Right ventricle myocardium superior (tissue), 1 donor: ENCODE data around the gene PRKCE. TPM values are rescaled to one million over a fixed set of nuclear protein-coding genes. Genes with fewer than 3 reads are reported as not detected.
"Not testable (repeated sequence)": the region's sequence is repeated elsewhere in the genome, so short reads cannot be mapped to it uniquely, and the experiment has no call there.

ENCODE experiments used
- ATAC-seq: fragments of 200-7000 bp; cut with Tn5 transposase; one replicate; pipeline ENCODE4 v1.9.1; 2020; ENCODE audit warnings: mild to moderate bottlenecking; ENCODE audit not compliant: poor library complexity
- DNase-seq: peaks from one replicate; pipeline ENCODE4 v3.0.0-alpha.2; 2020
- intact Hi-C: fragments of 100-400 bp; cut with DNase I; formaldehyde crosslinking; loops from one replicate; pipeline ENCODE4 v1.11.2; 2022
- total RNA-seq: library from RNA; stranded (reverse); fragmentation: NEBNext Ultra II Directional; extraction: Animal tissue kit (Norgen Biotek cat#: 25700); gene quantifications from one replicate; pipeline ENCODE4 v1.2.1, GENCODE V29; 2021
- donor health status: DM: no; HTN: yes; CAD: no; lungs with severe emphysema.

PRKCE gene
- total RNA-seq, 1 donor from 2014 or later = 12.5 TPM

- intact Hi-C loops = no loop called here
- DNase-seq (no peak), ATAC-seq (no peak)
Observed at GRCh38 chr2:46194856-46195255, 543.4 kb downstream of the PRKCE start.

- intact Hi-C loops = no loop called here
- ATAC-seq = no peak
- DNase-seq = no peak
Observed at GRCh38 chr2:46195819-46196218, 544.3 kb downstream of the PRKCE start.

GRCh38 chr2:46196871-46197462 is 545.5 kb downstream of the PRKCE start:
- ATAC-seq (no peak), DNase-seq (no peak)
- intact Hi-C loops = no loop called here

- DNase-seq (no peak), ATAC-seq (no peak)
- intact Hi-C loops = no loop called here
Observed at GRCh38 chr2:46197672-46198071, 546.2 kb downstream of the PRKCE start.

- no peak for DNase-seq
- ATAC-seq = no peak
- intact Hi-C loops = no loop called here
Observed at GRCh38 chr2:46198164-46198883, 546.8 kb downstream of the PRKCE start.

GRCh38 chr2:46198966-46199365 is 547.5 kb downstream of the PRKCE start:
- ATAC-seq (peak; percentile 47), DNase-seq (no peak)
- intact Hi-C loops = no loop called here

GRCh38 chr2:46200100-46200690 is 548.7 kb downstream of the PRKCE start:
- intact Hi-C loops = no loop called here
- ATAC-seq (no peak), DNase-seq (no peak)

- ATAC-seq = no peak
- intact Hi-C loops = no loop called here
- DNase-seq = no peak
Observed at GRCh38 chr2:46200861-46201605, 549.6 kb downstream of the PRKCE start.

GRCh38 chr2:46202453-46202852 is 551.0 kb downstream of the PRKCE start:
- intact Hi-C loops = no loop called here
- DNase-seq (no peak), ATAC-seq (no peak)

- no peak for DNase-seq
- intact Hi-C loops = no loop called here
- ATAC-seq = no peak
Observed at GRCh38 chr2:46202987-46203386, 551.5 kb downstream of the PRKCE start.

- ATAC-seq, intact Hi-C loops, DNase-seq: not testable (repeated sequence)
Observed at GRCh38 chr2:46203636-46204035, 552.2 kb downstream of the PRKCE start.

GRCh38 chr2:46207591-46207990 is 556.1 kb downstream of the PRKCE start:
- DNase-seq = no peak
- ATAC-seq = no peak
- intact Hi-C loops = no loop called here

- intact Hi-C loops = no loop called here
- no peak for ATAC-seq
- no peak for DNase-seq
Observed at GRCh38 chr2:46208766-46209165, 557.3 kb downstream of the PRKCE start.

- ATAC-seq = no peak
- no peak for DNase-seq
- intact Hi-C loops = no loop called here
Observed at GRCh38 chr2:46210063-46210462, 558.6 kb downstream of the PRKCE start.

GRCh38 chr2:46211461-46211860 is 560.0 kb downstream of the PRKCE start:
- intact Hi-C loops = no loop called here

GRCh38 chr2:46213906-46214305 is 562.4 kb downstream of the PRKCE start:
- no peak for DNase-seq
- no peak for ATAC-seq
- intact Hi-C loops = no loop called here

More at GRCh38 chr2:46211461-46211860, 560.0 kb downstream of the PRKCE start:
- no peak for DNase-seq
- no peak for ATAC-seq

GRCh38 chr2:46216213-46216612 is 564.7 kb downstream of the PRKCE start:
- ATAC-seq (no peak), DNase-seq (no peak)
- intact Hi-C loops = no loop called here

GRCh38 chr2:46223514-46223913 is 572.0 kb downstream of the PRKCE start:
- ATAC-seq, intact Hi-C loops, DNase-seq: not testable (repeated sequence)

- intact Hi-C loops = no loop called here
- ATAC-seq (no peak), DNase-seq (no peak)
Observed at GRCh38 chr2:46225150-46225625, 573.7 kb downstream of the PRKCE start.
